NCI-H1694 (cell line): Measurements from ENCODE around the gene LRP1B.
"Not testable (repeated sequence)": the region's sequence is repeated elsewhere in the genome, so short reads cannot be mapped to it uniquely, and the experiment has no call there.

ENCODE experiments used
- DNase-seq: peaks from one replicate; lab custom pipeline; 2025; lab: John Stamatoyannopoulos, UW

The LRP1B gene

DNA sequence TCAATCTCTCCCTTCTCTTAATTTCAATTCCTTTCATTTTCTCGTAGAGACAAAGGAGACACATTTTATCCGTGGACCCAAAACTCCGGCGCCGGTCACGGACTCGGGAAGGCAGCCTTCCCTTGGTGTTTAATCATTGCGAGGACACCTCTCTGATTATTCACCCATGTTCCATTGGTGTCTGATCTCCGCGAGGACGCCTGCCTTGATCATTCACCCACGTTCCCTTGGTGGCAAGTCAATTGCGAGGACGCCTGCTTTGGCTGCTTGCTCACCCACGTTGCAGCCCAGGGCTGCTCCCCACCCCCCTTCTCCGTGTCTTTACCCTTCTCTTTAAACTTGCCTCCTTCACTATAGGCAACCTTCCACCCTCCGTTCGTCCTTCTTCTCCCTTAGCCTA lies 1703.8 kb downstream of the LRP1B start:
- DNase-seq: not testable (repeated sequence)

DNA sequence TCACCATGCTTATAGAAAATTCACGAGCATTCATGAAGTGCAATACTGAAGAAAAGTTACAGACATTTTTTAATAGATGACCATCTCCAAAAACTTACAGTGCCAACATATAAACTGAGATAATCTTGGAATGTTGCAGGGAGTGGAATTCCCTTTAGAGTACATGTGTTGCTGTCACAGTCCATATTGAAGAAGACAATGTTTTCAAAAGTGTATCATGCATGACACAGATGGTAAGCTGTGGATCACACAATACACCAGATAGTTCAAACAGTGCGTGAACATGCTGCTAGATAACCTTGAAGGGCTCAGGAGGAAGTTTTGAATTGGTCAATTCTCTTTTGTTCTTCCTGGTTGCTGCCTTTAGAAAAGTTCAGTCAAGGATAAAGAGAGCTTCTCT lies 1706.3 kb downstream of the LRP1B start:
- DNase-seq: no peak

GRCh38 chr2:140422759-140423158 lies 1708.1 kb downstream of the LRP1B start:
- no peak for DNase-seq

- no peak for DNase-seq
These were observed 1713.3 kb downstream of the LRP1B start for GRCh38 chr2:140417504-140417903.

- DNase-seq: no peak
These were observed 1714.2 kb downstream of the LRP1B start for GRCh38 chr2:140416577-140416976.

GRCh38 chr2:140415035-140415434 lies 1715.8 kb downstream of the LRP1B start:
- DNase-seq: not testable (repeated sequence)

DNA sequence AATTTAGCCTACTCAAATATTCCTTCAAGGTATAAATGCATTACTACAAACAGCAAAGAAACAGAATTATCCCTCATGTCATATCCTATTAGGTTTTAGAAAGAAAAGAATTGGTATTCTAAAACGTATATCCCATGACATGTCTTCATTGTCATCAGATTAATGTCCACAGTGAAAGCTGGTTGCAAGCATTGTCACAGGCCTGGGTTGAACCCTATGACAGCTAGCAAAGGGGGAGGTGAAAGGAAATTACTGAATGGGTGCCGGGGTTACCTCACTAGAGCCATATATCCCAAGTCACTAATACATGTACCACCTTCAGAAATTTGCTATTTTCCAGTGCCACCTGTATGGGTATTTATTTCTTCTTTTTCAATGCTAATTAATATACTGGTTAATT lies 1720.1 kb downstream of the LRP1B start:
- DNase-seq: no peak

DNA sequence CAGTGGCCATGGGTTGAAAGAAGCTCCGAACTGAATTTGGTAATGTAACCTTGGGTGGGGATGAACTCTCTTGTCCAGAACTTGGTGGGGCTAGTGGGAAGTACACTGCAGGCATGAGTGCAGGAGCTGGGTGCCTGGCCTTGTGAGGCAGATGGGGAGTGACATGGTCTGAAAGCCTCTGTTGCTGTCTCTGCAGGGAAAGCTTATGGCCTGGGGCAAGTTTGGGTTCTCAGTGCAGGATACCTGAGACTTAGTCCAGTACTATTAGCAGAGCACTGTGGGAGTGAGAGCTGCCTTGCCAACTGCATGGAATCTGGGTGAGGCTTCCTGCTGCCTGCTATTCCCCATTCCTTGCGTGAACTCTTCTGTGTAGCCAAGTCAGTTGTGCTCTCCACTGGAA lies 1729.8 kb downstream of the LRP1B start:
- no peak for DNase-seq

DNA sequence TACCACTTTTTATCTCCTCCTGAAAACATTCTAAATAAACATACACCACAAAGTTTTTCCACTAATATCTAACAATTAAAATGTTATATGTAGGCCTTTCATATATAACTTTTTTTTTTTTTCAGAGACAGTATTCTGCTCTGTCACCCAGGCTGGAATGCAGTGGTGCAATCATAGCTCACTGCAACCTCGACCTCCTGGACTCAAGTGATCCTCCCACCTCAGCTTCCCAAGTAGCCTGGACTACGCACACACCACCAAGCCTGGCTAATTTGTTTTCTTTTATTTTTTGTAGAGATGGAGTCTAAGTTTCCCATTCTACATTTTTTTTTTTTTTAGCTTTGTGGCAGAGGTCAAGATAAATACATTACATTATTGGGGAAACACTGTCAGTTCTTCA lies 1738.0 kb downstream of the LRP1B start:
- DNase-seq: no peak

GRCh38 chr2:140384946-140385345 lies 1745.9 kb downstream of the LRP1B start:
- DNase-seq: no peak

GRCh38 chr2:140383781-140384180 lies 1747.0 kb downstream of the LRP1B start:
- DNase-seq: no peak

DNA sequence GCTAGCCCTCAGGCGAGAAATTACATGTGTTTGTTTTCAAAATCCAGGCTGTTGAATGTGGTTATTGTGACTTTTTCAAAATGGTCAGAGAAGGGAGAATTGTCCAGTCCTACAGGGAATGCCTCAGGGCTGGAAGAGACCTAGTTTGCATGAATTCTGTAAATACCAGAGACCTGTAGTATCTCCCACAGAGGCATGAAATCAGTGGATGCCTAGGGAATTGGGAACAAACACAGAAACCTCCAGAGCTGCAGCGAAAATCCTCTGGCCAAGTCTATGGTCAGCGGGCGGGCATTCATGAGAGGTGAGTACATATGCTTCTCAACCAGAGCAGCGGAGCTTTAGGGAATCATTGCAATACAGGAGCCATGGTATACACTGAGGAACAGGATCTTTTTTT lies 1754.1 kb downstream of the LRP1B start:
- DNase-seq: no peak

DNA sequence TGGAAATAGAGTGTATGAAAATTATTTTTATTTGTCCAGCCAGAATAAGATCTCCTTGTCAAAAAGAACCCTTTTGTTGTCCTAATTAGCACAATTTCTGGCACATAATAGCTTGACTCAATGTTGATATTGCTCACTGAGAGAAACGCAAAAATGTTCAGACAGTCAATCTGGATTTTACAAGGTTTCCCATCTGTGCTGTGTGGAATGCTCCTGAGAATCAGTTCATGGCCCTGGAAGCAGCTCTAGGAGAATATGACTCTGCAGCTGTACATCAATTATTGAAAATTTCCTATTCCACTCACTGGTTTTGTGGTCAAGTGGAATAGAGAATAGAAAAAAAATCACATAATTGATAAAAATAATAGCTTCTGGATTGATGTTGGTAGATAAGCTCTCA lies 1767.7 kb downstream of the LRP1B start:
- peak; percentile 45 for DNase-seq

GRCh38 chr2:140362361-140362760 lies 1768.5 kb downstream of the LRP1B start:
- no peak for DNase-seq

DNA sequence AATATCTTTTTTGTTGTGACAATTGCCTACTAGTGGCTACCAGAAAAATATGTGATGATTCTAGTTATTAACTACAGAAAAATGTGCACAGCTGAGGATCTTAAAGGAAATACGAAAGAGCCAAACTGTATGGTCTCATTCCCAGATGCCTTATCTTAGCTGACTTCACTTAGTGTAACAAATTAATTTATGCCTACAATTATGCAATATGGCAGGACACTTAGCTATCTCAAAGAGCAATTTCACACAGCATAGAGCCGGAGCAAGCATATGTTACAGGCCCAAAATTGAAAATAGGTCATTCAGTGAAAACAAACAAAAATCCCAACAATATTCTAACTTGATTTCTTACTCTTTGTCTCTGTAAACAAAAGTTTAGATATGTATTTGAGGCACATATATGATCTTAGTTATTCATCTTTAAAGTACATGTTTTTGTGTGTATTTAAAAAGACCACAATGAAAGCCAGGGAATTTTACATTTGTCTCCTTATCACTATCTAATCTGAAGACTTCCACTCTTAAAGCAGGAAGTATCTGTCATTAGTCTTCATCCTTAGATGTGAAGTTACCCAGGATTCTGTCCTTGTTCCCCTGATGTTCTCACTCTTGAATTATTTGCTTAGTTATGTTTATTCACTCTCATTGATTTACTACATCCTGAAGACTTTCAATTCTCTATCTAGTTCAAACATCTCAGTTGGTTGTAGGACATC lies 1771.6 kb downstream of the LRP1B start:
- DNase-seq: no peak

DNA sequence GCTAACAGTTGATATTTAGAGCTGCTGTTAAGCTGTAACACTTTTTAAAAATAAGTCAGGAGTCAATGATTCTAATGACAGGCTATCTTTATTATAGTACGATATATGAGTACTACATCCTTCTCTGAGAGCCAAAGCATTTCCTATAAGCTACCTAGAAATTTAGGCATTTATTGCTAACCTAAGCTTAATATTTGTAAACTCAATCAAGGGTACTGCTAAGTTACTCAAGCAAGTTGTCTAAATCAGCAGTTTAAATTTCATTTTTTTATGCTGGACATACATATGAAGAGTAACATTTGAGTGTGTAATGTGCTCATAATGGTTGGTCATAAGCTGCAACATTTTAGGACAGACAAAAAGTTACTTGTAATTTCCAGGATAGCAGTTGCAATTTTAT lies 1774.1 kb downstream of the LRP1B start:
- DNase-seq: no peak

GRCh38 chr2:140355511-140356090 lies 1775.2 kb downstream of the LRP1B start:
- DNase-seq: no peak

- DNase-seq: no peak
These were observed 1776.3 kb downstream of the LRP1B start for GRCh38 chr2:140354544-140354943.

- DNase-seq: no peak
These were observed 1777.3 kb downstream of the LRP1B start for GRCh38 chr2:140353541-140353940.

DNA sequence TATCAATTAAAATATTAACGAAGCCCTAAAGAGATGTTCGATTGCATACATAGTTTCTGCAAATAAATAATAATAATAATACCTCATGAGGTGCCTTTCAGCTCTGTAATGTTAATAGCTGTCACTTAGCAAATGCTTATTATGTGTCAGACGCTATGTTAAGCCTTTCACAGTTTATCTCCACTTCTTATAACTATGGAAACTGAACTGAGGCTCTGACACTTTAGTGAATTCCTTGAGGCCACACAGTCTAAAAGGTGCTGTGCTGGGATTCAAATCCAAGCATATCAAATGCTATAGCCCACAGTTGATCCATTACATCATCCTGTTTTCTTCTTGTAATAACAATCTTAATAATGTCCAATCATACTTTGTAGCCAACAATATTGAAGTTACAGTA lies 1779.1 kb downstream of the LRP1B start:
- no peak for DNase-seq

DNA sequence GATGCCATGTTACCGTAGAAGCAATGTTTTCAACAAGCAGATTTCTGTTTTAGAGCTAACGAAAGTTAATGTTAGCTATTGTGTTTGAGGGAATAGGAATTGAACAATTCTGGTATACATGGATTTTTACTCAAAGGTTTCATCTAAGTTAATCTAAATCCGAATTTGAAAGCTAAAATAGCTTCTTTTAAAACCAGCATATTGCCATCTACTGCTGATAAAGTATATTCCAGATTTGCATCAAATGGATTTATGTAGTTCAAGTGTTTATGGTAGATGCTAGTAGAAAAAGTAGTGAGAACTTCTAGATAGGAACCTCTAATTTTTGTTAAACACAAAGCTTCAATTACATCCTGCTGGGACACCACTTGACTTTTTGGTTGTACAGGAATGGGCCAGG lies 1781.1 kb downstream of the LRP1B start:
- no peak for DNase-seq

- DNase-seq: no peak
These were observed 1782.0 kb downstream of the LRP1B start for GRCh38 chr2:140348826-140349225.

DNA sequence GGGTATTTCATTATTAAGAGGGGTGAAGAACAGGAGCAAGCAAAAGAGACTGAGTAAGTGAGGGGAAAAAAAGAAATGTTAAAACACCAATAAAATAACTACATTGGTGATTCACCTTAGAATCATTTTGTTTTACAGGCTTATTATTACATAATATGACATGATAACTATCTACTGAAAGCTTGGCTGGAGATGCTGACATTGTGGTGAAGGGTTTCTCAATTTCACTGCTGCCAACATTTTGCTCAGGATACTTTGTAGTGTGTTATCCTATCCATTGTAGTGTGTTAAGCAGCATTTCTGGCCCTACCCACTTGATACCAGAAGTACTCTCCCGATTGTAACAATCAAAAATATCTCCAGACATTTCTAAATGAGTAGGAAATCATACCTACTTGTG lies 1786.0 kb downstream of the LRP1B start:
- DNase-seq: no peak

- DNase-seq: not testable (repeated sequence)
These were observed 1786.5 kb downstream of the LRP1B start for GRCh38 chr2:140344266-140344665.
